ENCODE results near the gene AUTS2.

DNA sequence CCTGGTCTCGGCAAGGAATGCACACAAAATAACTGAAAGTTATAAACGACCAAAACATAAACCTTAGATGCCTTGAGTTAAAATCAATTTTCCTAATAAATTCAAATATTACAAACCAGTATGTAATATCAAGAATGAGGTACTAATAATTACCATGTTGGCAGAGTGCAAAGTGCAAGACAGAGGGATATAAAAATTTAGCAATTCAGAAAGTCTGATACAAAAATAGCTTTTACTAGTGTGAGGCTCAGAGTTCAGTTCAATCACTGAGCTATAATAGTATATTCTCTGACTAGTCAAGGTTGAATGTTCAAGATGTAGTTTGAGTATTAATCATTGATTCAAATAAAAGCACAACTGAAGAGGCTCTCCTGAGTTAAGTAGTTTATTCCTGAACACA, 4.8 kb upstream of the AUTS2 start:
- TF ChIP-seq, protein P1, sequence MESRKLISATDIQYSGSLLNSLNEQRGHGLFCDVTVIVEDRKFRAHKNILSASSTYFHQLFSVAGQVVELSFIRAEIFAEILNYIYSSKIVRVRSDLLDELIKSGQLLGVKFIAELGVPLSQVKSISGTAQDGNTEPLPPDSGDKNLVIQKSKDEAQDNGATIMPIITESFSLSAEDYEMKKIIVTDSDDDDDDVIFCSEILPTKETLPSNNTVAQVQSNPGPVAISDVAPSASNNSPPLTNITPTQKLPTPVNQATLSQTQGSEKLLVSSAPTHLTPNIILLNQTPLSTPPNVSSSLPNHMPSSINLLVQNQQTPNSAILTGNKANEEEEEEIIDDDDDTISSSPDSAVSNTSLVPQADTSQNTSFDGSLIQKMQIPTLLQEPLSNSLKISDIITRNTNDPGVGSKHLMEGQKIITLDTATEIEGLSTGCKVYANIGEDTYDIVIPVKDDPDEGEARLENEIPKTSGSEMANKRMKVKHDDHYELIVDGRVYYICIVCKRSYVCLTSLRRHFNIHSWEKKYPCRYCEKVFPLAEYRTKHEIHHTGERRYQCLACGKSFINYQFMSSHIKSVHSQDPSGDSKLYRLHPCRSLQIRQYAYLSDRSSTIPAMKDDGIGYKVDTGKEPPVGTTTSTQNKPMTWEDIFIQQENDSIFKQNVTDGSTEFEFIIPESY (IDR thresholded peaks at IDR 0.05), result no peak
- no peak for TF ChIP-seq YY1 (IDR thresholded peaks at IDR 0.05)
- TF ChIP-seq, protein P2, sequence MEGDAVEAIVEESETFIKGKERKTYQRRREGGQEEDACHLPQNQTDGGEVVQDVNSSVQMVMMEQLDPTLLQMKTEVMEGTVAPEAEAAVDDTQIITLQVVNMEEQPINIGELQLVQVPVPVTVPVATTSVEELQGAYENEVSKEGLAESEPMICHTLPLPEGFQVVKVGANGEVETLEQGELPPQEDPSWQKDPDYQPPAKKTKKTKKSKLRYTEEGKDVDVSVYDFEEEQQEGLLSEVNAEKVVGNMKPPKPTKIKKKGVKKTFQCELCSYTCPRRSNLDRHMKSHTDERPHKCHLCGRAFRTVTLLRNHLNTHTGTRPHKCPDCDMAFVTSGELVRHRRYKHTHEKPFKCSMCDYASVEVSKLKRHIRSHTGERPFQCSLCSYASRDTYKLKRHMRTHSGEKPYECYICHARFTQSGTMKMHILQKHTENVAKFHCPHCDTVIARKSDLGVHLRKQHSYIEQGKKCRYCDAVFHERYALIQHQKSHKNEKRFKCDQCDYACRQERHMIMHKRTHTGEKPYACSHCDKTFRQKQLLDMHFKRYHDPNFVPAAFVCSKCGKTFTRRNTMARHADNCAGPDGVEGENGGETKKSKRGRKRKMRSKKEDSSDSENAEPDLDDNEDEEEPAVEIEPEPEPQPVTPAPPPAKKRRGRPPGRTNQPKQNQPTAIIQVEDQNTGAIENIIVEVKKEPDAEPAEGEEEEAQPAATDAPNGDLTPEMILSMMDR (IDR thresholded peaks at IDR 0.05; ENCODE audit: low read depth, low read length, missing input control), result no peak
- TF ChIP-seq, protein P3, sequence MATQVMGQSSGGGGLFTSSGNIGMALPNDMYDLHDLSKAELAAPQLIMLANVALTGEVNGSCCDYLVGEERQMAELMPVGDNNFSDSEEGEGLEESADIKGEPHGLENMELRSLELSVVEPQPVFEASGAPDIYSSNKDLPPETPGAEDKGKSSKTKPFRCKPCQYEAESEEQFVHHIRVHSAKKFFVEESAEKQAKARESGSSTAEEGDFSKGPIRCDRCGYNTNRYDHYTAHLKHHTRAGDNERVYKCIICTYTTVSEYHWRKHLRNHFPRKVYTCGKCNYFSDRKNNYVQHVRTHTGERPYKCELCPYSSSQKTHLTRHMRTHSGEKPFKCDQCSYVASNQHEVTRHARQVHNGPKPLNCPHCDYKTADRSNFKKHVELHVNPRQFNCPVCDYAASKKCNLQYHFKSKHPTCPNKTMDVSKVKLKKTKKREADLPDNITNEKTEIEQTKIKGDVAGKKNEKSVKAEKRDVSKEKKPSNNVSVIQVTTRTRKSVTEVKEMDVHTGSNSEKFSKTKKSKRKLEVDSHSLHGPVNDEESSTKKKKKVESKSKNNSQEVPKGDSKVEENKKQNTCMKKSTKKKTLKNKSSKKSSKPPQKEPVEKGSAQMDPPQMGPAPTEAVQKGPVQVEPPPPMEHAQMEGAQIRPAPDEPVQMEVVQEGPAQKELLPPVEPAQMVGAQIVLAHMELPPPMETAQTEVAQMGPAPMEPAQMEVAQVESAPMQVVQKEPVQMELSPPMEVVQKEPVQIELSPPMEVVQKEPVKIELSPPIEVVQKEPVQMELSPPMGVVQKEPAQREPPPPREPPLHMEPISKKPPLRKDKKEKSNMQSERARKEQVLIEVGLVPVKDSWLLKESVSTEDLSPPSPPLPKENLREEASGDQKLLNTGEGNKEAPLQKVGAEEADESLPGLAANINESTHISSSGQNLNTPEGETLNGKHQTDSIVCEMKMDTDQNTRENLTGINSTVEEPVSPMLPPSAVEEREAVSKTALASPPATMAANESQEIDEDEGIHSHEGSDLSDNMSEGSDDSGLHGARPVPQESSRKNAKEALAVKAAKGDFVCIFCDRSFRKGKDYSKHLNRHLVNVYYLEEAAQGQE (IDR thresholded peaks at IDR 0.05), result no peak
- TF ChIP-seq, protein P4, sequence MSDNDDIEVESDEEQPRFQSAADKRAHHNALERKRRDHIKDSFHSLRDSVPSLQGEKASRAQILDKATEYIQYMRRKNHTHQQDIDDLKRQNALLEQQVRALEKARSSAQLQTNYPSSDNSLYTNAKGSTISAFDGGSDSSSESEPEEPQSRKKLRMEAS (IDR thresholded peaks at IDR 0.05), result no peak
- no peak for TF ChIP-seq JUND (IDR thresholded peaks at IDR 0.05)
- TF ChIP-seq, protein P5, sequence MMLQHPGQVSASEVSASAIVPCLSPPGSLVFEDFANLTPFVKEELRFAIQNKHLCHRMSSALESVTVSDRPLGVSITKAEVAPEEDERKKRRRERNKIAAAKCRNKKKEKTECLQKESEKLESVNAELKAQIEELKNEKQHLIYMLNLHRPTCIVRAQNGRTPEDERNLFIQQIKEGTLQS (IDR thresholded peaks at IDR 0.05), result no peak
